GM23248 (cell line): Measurements from ENCODE around the gene LIN54. TPM values are rescaled to one million over a fixed set of nuclear protein-coding genes. Genes with fewer than 3 reads are reported as not detected.

Experiments
- DNase-seq: peaks from one replicate; pipeline ENCODE4 v3.0.0-alpha.2; 2015
- H2AFZ ChIP-seq: fragments of 200-600 bp; sonication (generic); 2 replicates; pipeline ENCODE4 v1.6.1; 2016; ENCODE audit warnings: antibody characterized with exemption
- H3F3A ChIP-seq: fragments of 200-600 bp; sonication (generic); 2 replicates; pipeline ENCODE4 v1.6.1; 2016; ENCODE audit warnings: mild to moderate bottlenecking, antibody characterized with exemption, mixed run types; ENCODE audit not compliant: insufficient read depth
- H3K27ac ChIP-seq: fragments of 200-600 bp; sonication (generic); 2 replicates; pipeline ENCODE4 v1.5.1; 2016; ENCODE audit warnings: mild to moderate bottlenecking
- H3K27me3 ChIP-seq: fragments of 200-600 bp; sonication (generic); replicated peaks from 2 replicates; pipeline ENCODE4 v1.6.1; 2016; ENCODE audit warnings: mild to moderate bottlenecking; ENCODE audit not compliant: insufficient read depth
- H3K36me3 ChIP-seq: fragments of 200-600 bp; sonication (generic); 2 replicates; pipeline ENCODE4 v1.6.1; 2016; ENCODE audit warnings: low read depth, mild to moderate bottlenecking
- H3K4me1 ChIP-seq: fragments of 200-600 bp; sonication (generic); 2 replicates; pipeline ENCODE4 v1.6.1; 2016; ENCODE audit warnings: mild to moderate bottlenecking; ENCODE audit not compliant: insufficient read depth
- H3K4me2 ChIP-seq: fragments of 200-600 bp; sonication (generic); one replicate; pipeline ENCODE4 v1.6.1; 2016; ENCODE audit warnings: mild to moderate bottlenecking; ENCODE audit not compliant: unreplicated experiment
- H3K4me3 ChIP-seq: fragments of 200-600 bp; sonication (generic); 2 replicates; pipeline ENCODE4 v1.5.1; 2016; ENCODE audit warnings: mild to moderate bottlenecking
- H3K79me2 ChIP-seq: fragments of 200-600 bp; sonication (generic); 2 replicates; pipeline ENCODE4 v1.6.1; 2016; ENCODE audit warnings: mild to moderate bottlenecking; ENCODE audit not compliant: insufficient read depth
- H3K9ac ChIP-seq: fragments of 200-600 bp; sonication (generic); 2 replicates; pipeline ENCODE4 v1.6.1; 2016; ENCODE audit warnings: mild to moderate bottlenecking
- H3K9me2 ChIP-seq: fragments of 200-600 bp; sonication (generic); 2 replicates; pipeline ENCODE4 v1.6.1; 2016; ENCODE audit warnings: mixed run types, mild to moderate bottlenecking, moderate library complexity; ENCODE audit not compliant: insufficient read depth
- H3K9me3 ChIP-seq: fragments of 200-600 bp; sonication (generic); one replicate; pipeline ENCODE4 v1.6.1; 2017; ENCODE audit warnings: low read depth
- H4K20me1 ChIP-seq: fragments of 200-600 bp; sonication (generic); 2 replicates; pipeline ENCODE4 v1.6.0; 2016; ENCODE audit not compliant: insufficient read depth
- EZH2 ChIP-seq: fragments of 200-600 bp; sonication (generic); IDR thresholded peaks from 2 replicates; pipeline ENCODE4 v1.6.1; 2018; ENCODE audit warnings: antibody characterized with exemption, mild to moderate bottlenecking; ENCODE audit not compliant: insufficient read depth, poor library complexity, severe bottlenecking
- EZH2phosphoT487 ChIP-seq: fragments of 200-600 bp; sonication (generic); IDR thresholded peaks from 2 replicates; pipeline ENCODE4 v1.6.1; 2018; ENCODE audit warnings: antibody characterized with exemption, moderate library complexity, mild to moderate bottlenecking, low read depth; ENCODE audit not compliant: insufficient read depth
- WGBS, 2 experiments: methylation state at CpG; one replicate each; pipeline ENCODE4 v1.1.6; 2015 to 2017; ENCODE audit warnings: low lambda C conversion rate in 2 of 2, low coverage in 1 of 2; ENCODE audit errors: missing lambda C conversion rate in 2 of 2; 5-methylcytosine and 5-hydroxymethylcytosine counted together
- in situ Hi-C: fragments of 300-500 bp; cut with MboI; formaldehyde crosslinking; loops from 2 replicates; pipeline ENCODE4 v1.15.0; 2020
- polyA plus RNA-seq: library from polyadenylated mRNA; unstranded; fragments of >200 nt; fragmentation: Nextera tagmentation; extraction: Ambion mirVana; gene quantifications from 2 replicates; pipeline ENCODE4 v1.2.1, GENCODE V29; 2016
- total RNA-seq: library from RNA; depleted of rRNA; stranded (reverse); fragments of >200 nt; shearing (Covaris generic); gene quantifications from 2 replicates; pipeline ENCODE4 v1.2.3, GENCODE V29; 2014

LIN54 gene
- total and polyA plus RNA-seq, 2 experiments from 2014 or later = 6.4 to 13.3 TPM

DNA sequence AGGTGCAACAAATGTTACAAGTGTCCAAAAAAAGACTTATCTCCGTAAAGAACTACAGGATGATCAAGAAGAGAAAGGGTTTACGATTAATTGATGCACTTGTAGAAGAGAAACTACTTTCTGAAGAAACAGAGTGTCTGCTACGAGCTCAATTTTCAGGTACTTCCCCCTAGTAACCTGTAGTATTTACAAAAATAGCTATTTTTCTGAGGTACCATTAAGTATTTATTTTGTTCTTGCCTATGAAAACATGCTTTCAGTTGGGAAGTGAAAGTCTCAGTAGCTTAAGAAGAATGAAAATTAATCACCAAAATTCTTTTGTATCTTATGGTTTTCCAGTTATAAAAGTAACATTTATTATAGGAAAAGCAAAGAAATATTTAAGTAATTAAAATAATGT, 104.2 kb downstream of the LIN54 start:
- WGBS, 2 experiments = 92 to 97% methylated on average over 3 of the region's 3 CpGs
- peaks cover 13% of the 10 kb centered on the region for H3K4me1 ChIP-seq
- peaks cover 16% of the 10 kb centered on the region for H3K79me2 ChIP-seq
- H3K4me2 ChIP-seq = no peak overlapping the region
- H3K27me3 ChIP-seq = no peaks in the 10 kb centered on the region
- H3K9ac ChIP-seq = no peak overlapping the region
- H2AFZ ChIP-seq = no peak overlapping the region
- in situ Hi-C loops = no loop called here
- TF ChIP-seq EZH2 (no peak), EZH2phosphoT487 (no peak)
- no peaks in the 10 kb centered on the region for H3K9me3 ChIP-seq
- H3K9me2 ChIP-seq = no peaks in the 10 kb centered on the region
- no peak overlapping the region for H3K4me3 ChIP-seq
- H3F3A ChIP-seq = peaks cover 12% of the 10 kb centered on the region
- H3K36me3 ChIP-seq = no peaks in the 10 kb centered on the region
- no peak overlapping the region for H3K27ac ChIP-seq
- no peak for DNase-seq
- no peaks in the 10 kb centered on the region for H4K20me1 ChIP-seq

GRCh38 chr4:82905205-82905604, 105.4 kb downstream of the LIN54 start:
- in situ Hi-C loops = no loop called here

DNA sequence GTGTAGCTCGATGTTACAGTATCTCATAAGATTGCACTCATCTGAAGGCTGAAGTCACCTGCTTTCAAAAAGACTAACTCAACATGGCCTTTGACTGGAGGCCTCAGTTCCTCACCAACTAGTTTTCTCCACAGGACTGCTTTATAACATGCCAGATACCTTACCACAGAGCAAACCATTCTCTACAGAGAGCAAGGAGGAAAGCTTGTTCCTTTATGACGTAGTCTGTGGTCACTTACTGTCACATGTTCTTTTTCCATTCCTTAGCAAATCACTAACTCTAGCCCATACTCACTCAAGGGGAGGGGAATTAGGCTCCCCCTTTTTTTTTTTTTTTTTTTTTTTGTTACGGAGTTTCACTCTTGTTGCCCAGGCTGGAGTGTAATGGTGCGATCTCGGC, 106.9 kb downstream of the LIN54 start:
- TF ChIP-seq EZH2phosphoT487 (no peak), EZH2 (no peak)
- Histone ChIP-seq H3K27ac (no peak overlapping the region), H3K4me3 (no peak overlapping the region), H3F3A (peaks cover 33% of the 10 kb centered on the region), H4K20me1 (no peaks in the 10 kb centered on the region), H3K79me2 (peaks cover 32% of the 10 kb centered on the region), H3K9me2 (no peaks in the 10 kb centered on the region), H3K27me3 (no peaks in the 10 kb centered on the region), H3K36me3 (no peaks in the 10 kb centered on the region), H3K9ac (no peak overlapping the region), H3K4me2 (no peak overlapping the region), H3K4me1 (peaks cover 13% of the 10 kb centered on the region), H3K9me3 (no peaks in the 10 kb centered on the region), H2AFZ (no peak overlapping the region)
- DNase-seq = no peak
- WGBS, 2 experiments = 92 to 95% methylated on average over 5 of the region's 5 CpGs
- in situ Hi-C loops = no loop called here

More at GRCh38 chr4:82905205-82905604, 105.4 kb downstream of the LIN54 start:
- Histone ChIP-seq H3K9ac (no peak overlapping the region), H3K9me3 (no peaks in the 10 kb centered on the region), H3K9me2 (no peaks in the 10 kb centered on the region), H3K36me3 (no peaks in the 10 kb centered on the region), H3F3A (peaks cover 19% of the 10 kb centered on the region), H3K27ac (no peak overlapping the region; the same call in 1 of the 2 replicates), H2AFZ (no peak overlapping the region), H3K4me1 (peaks cover 13% of the 10 kb centered on the region), H3K4me2 (peak overlapping the region; percentile 15), H4K20me1 (no peaks in the 10 kb centered on the region), H3K4me3 (no peak overlapping the region), H3K79me2 (peaks cover 17% of the 10 kb centered on the region), H3K27me3 (no peaks in the 10 kb centered on the region)
- TF ChIP-seq EZH2 (no peak), EZH2phosphoT487 (no peak)
- DNase-seq = peak; percentile 68
- WGBS, 2 experiments = 81 to 89% methylated on average over 2 of the region's 2 CpGs

DNA sequence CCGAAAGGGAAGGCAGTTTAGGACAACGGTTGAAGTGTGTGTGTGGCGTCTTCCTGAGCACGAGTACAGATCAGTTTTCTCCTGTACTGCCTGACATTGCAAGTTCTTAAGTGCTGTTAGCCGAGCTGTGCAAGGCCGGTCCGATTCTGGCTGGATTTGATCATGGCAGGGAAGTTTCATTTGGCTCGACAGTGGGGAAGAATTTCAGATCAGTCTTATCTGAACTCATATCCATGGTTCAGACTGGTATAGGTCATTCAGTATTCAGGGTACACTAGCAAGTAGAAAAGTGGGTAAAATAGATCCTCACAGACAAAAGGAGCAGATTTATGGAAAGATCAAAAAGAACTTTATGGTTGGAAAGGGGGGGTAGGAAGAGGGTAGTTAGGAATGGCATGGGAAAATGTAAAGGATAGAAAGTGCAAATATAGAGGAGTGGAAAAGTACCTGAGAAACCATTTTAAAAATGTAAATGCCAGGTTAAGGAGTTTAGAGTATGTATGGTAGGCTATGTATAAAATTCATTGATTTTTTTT, 109.4 kb downstream of the LIN54 start:
- Histone ChIP-seq H3K4me2 (peak overlapping the region; percentile 95), H3K27me3 (no peaks in the 10 kb centered on the region), H3K79me2 (peaks cover 56% of the 10 kb centered on the region), H3K36me3 (peaks cover 14% of the 10 kb centered on the region; the same call in 1 of the 2 replicates), H3K9me3 (no peaks in the 10 kb centered on the region), H3K9me2 (no peaks in the 10 kb centered on the region), H3K9ac (peak overlapping the region; percentile 99), H3F3A (peaks cover 52% of the 10 kb centered on the region), H3K27ac (peak overlapping the region; percentile 100), H3K4me1 (peaks cover 27% of the 10 kb centered on the region), H4K20me1 (no peaks in the 10 kb centered on the region), H2AFZ (peak overlapping the region; percentile 80), H3K4me3 (peak overlapping the region; percentile 96)
- TF ChIP-seq EZH2 (no peak), EZH2phosphoT487 (no peak)
- in situ Hi-C loops = no loop called here
- 1 to 3% methylated on average over 8 of the region's 8 CpGs for WGBS, 2 experiments
- no peak for DNase-seq
